ENCODE results near the gene PRDM2.

DNA sequence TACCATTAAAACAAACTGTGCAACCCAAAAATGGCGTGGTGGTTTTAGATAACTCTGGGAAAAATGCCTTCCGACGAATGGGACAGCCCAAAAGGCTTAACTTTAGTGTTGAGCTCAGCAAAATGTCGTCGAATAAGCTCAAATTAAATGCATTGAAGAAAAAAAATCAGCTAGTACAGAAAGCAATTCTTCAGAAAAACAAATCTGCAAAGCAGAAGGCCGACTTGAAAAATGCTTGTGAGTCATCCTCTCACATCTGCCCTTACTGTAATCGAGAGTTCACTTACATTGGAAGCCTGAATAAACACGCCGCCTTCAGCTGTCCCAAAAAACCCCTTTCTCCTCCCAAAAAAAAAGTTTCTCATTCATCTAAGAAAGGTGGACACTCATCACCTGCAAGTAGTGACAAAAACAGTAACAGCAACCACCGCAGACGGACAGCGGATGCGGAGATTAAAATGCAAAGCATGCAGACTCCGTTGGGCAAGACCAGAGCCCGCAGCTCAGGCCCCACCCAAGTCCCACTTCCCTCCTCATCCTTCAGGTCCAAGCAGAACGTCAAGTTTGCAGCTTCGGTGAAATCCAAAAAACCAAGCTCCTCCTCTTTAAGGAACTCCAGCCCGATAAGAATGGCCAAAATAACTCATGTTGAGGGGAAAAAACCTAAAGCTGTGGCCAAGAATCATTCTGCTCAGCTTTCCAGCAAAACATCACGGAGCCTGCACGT is 82.1 kb downstream of the PRDM2 start:
- TF ChIP-seq, protein P1, sequence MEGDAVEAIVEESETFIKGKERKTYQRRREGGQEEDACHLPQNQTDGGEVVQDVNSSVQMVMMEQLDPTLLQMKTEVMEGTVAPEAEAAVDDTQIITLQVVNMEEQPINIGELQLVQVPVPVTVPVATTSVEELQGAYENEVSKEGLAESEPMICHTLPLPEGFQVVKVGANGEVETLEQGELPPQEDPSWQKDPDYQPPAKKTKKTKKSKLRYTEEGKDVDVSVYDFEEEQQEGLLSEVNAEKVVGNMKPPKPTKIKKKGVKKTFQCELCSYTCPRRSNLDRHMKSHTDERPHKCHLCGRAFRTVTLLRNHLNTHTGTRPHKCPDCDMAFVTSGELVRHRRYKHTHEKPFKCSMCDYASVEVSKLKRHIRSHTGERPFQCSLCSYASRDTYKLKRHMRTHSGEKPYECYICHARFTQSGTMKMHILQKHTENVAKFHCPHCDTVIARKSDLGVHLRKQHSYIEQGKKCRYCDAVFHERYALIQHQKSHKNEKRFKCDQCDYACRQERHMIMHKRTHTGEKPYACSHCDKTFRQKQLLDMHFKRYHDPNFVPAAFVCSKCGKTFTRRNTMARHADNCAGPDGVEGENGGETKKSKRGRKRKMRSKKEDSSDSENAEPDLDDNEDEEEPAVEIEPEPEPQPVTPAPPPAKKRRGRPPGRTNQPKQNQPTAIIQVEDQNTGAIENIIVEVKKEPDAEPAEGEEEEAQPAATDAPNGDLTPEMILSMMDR (IDR thresholded peaks at IDR 0.05): no peak
- TF ChIP-seq POLR2A (IDR thresholded peaks at IDR 0.05) (no peak), POLR2AphosphoS5 (IDR thresholded peaks at IDR 0.05) (no peak)
